Common myeloid progenitor, CD34-positive (primary cell): Measurements from ENCODE around the gene FAM107B.

Source experiments
- CTCF ChIA-PET: fragments of 350-600 bp; sonication (Branson Sonifier 250); formaldehyde crosslinking; loops from one replicate; lab custom pipeline; 2021; ENCODE audit warnings: antibody characterized with exemption; lab: Charles Lee
- POLR2A ChIA-PET: fragments of 350-600 bp; sonication (Branson Sonifier 250); formaldehyde crosslinking; loops from one replicate; lab custom pipeline; 2021; ENCODE audit warnings: antibody characterized with exemption; lab: Charles Lee
- DNase-seq, 3 donors: peaks; one replicate each; pipeline versions ENCODE4 v3.0.0 to v3.0.0-alpha.2; 2013
- H3K27ac ChIP-seq, 2 experiments: 1 replicate in 1 of 2; 2 replicates in 1 of 2; pipeline ENCODE4 v1.7.0; 2013; ENCODE audit warnings: inconsistent platforms in 2 of 2, low read length in 2 of 2, mild to moderate bottlenecking in 2 of 2, low read depth in 1 of 2, moderate library complexity in 1 of 2; ENCODE audit not compliant: severe bottlenecking in 2 of 2, insufficient read depth in 1 of 2, poor library complexity in 1 of 2
- H3K27me3 ChIP-seq, 5 experiments: replicated peaks in 2 of 5; 1 replicate in 3 of 5; 2 replicates in 2 of 5; pipeline versions ENCODE4 v1.6.1 to v1.7.0; 2013; ENCODE audit warnings: low read length in 4 of 5, mild to moderate bottlenecking in 2 of 5, moderate library complexity in 2 of 5, inconsistent platforms in 1 of 5; ENCODE audit not compliant: insufficient read depth in 5 of 5, control insufficient read depth in 4 of 5
- H3K36me3 ChIP-seq, 4 experiments: 1 replicate in 2 of 4; 2 replicates in 2 of 4; pipeline versions ENCODE4 v1.6.1 to v1.7.0; 2013; ENCODE audit warnings: low read length in 3 of 4, control low read depth in 1 of 4, mild to moderate bottlenecking in 1 of 4; ENCODE audit not compliant: control insufficient read depth in 4 of 4, insufficient read depth in 4 of 4
- H3K4me1 ChIP-seq, 4 experiments: 1 replicate in 3 of 4; 2 replicates in 1 of 4; pipeline versions ENCODE4 v1.6.1 to v1.7.1; 2013; ENCODE audit warnings: low read length in 3 of 4, mild to moderate bottlenecking in 3 of 4, control low read depth in 1 of 4, inconsistent platforms in 1 of 4, moderate library complexity in 1 of 4; ENCODE audit not compliant: control insufficient read depth in 4 of 4, insufficient read depth in 4 of 4; ENCODE audit errors: control extremely low read depth in 1 of 4
- H3K4me3 ChIP-seq, 7 experiments: 1 replicate in 4 of 7; 2 replicates in 3 of 7; pipeline versions ENCODE4 v1.5.1 to v1.7.0; 2013; ENCODE audit warnings: mild to moderate bottlenecking in 7 of 7, low read length in 6 of 7, moderate library complexity in 6 of 7, inconsistent platforms in 2 of 7, low read depth in 2 of 7, control low read depth in 1 of 7; ENCODE audit not compliant: insufficient read depth in 4 of 7, control insufficient read depth in 1 of 7; ENCODE audit errors: extremely low read depth in 1 of 7
- H3K9me3 ChIP-seq, 5 experiments: 1 replicate in 4 of 5; 2 replicates in 1 of 5; pipeline versions ENCODE4 v1.6.1 to v1.7.1; 2013; ENCODE audit warnings: low read length in 4 of 5, mild to moderate bottlenecking in 2 of 5, inconsistent platforms in 1 of 5, low read depth in 1 of 5, moderate library complexity in 1 of 5; ENCODE audit not compliant: control insufficient read depth in 4 of 5, insufficient read depth in 2 of 5; ENCODE audit errors: control extremely low read depth in 1 of 5
- WGBS: methylation state at CpG from one replicate; pipeline ENCODE4 v1.1.5; 2013; ENCODE audit not compliant: insufficient coverage; 5-methylcytosine and 5-hydroxymethylcytosine counted together

The FAM107B gene

DNA sequence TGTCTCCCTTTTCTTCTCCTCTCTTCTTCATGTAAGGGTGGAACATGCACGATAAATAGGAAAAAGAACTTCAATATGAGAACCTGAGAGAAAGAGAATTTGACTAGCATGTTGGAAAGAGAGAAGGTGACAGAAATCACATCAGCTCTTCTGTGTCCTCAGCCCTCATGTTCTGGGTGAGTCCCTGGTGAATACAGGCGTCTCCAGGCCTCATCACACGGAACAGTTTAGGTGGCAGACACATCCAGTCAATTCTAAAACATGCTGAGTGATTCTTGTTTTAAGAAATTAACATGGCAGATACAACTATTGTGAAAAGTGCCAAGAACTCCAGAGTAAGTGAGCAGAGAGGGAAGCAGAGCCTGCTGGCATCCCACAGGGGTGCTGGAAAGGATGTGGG lies 96.1 kb downstream of the FAM107B start:
- Histone ChIP-seq H3K4me3 (no peak overlapping the region), H3K9me3 (no peaks in the 10 kb centered on the region), H3K27me3 (no peaks in the 10 kb centered on the region), H3K4me1 (peaks cover 3 to 6% (median 4%) of the 10 kb centered on the region in 4 experiments), H3K27ac (no peak overlapping the region), H3K36me3 (no peaks in the 10 kb centered on the region)
- ChIA-PET POLR2A (no interaction called here), CTCF (interaction anchor here (1.1 kb wide), 1 partner anchor 22 kb away, joined by 3 read pairs; no protein-coding TSS in a partner anchor)
- 100% methylated on average over 1 of the region's 3 CpGs for WGBS
- DNase-seq = no peak

- peaks cover 5 to 10% (median 7%) of the 10 kb centered on the region in 4 experiments for H3K4me1 ChIP-seq
- ChIA-PET CTCF (no interaction called here), POLR2A (no interaction called here)
- no peak overlapping the region for H3K27ac ChIP-seq
- H3K4me3 ChIP-seq = no peak overlapping the region
- H3K27me3 ChIP-seq = no peaks in the 10 kb centered on the region
- no peak for DNase-seq
- 100% methylated on average over 3 of the region's 3 CpGs for WGBS
- no peaks in the 10 kb centered on the region for H3K9me3 ChIP-seq
- H3K36me3 ChIP-seq = no peaks in the 10 kb centered on the region
These were observed 98.0 kb downstream of the FAM107B start for GRCh38 chr10:14676732-14677131.

DNA sequence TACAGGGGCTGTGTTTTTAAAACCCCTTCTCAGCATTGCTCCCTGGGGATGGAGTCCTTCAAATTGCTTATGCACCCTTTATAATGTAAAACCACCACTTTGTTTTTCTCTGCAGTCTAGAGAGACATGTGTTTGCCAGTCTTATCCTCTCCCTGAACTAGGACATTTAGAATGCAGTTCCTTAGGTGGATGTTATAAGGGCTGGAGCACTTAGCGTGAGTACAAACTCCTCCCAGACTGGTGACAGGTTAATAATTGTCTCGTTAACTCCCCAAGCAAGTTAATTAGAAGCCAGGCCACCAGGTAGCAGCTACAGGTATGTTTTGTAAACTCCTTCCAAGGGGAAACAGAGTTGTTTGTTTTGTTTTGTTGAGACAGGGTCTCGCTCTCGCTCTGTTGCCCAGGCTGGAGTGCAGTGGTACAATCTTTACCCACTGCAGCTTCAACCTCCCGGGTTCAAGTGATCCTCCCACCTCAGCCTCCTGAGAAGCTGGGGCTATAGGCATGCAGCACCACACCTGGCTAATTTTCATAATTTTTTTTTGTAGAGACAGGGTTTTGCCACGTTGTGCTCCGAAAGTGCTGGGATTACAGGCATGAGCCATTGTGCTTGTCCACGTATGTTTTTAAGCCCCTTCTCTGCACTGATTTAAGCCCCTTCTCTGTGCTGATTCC lies 100.2 kb downstream of the FAM107B start:
- Histone ChIP-seq H3K4me1 (peaks cover 5 to 10% (median 7%) of the 10 kb centered on the region in 4 experiments), H3K27ac (no peak overlapping the region), H3K9me3 (peaks cover 0 to 4% (median 0%) of the 10 kb centered on the region in 5 experiments), H3K27me3 (no peaks in the 10 kb centered on the region), H3K4me3 (no peak overlapping the region), H3K36me3 (no peaks in the 10 kb centered on the region)
- CTCF ChIA-PET = interaction anchor here (0.8 to 1.6 kb wide), 2 partner anchors 16 to 21 kb away, joined by 3 to 5 read pairs; no protein-coding TSS in a partner anchor
- no peak for DNase-seq
- POLR2A ChIA-PET = interaction anchor here (0.6 kb wide), 1 partner anchor 49 kb away, joined by 3 read pairs; no protein-coding TSS in a partner anchor
- WGBS = 100% methylated on average over 6 of the region's 8 CpGs

- ChIA-PET POLR2A (no interaction called here), CTCF (interaction anchor here (1.6 kb wide), 1 partner anchor 20 kb away, joined by 5 read pairs; no protein-coding TSS in a partner anchor)
- Histone ChIP-seq H3K9me3 (peaks cover 0 to 4% (median 0%) of the 10 kb centered on the region in 5 experiments), H3K27me3 (no peaks in the 10 kb centered on the region), H3K4me1 (peaks cover 5 to 10% (median 7%) of the 10 kb centered on the region in 4 experiments), H3K4me3 (peak overlapping the region in 4 of 7 experiments; percentile 15 to 64 (median 36)), H3K27ac (no peak overlapping the region), H3K36me3 (no peaks in the 10 kb centered on the region)
- DNase-seq = peak in 2 of 3 donors; percentile 33 to 47
- WGBS = 30% methylated on average over 2 of the region's 9 CpGs
These were observed 101.4 kb downstream of the FAM107B start for GRCh38 chr10:14673189-14673861.

- 100% methylated on average over 2 of the region's 6 CpGs for WGBS
- Histone ChIP-seq H3K27ac (no peak overlapping the region), H3K4me3 (no peak overlapping the region), H3K27me3 (no peaks in the 10 kb centered on the region), H3K9me3 (peaks cover 0 to 4% (median 0%) of the 10 kb centered on the region in 5 experiments), H3K4me1 (peaks cover 5 to 10% (median 7%) of the 10 kb centered on the region in 4 experiments), H3K36me3 (no peaks in the 10 kb centered on the region)
- no peak for DNase-seq
- POLR2A ChIA-PET = no interaction called here
- CTCF ChIA-PET = interaction anchor here (0.6 to 1.2 kb wide), 2 partner anchors 13 to 19 kb away, joined by 3 read pairs; no protein-coding TSS in a partner anchor
These were observed 103.3 kb downstream of the FAM107B start for GRCh38 chr10:14671386-14671831.

GRCh38 chr10:14670551-14671240 lies 104.0 kb downstream of the FAM107B start:
- POLR2A ChIA-PET = no interaction called here
- no peak overlapping the region for H3K4me3 ChIP-seq

More at GRCh38 chr10:14670551-14671240, 104.0 kb downstream of the FAM107B start:
- no peaks in the 10 kb centered on the region for H3K36me3 ChIP-seq
- no peaks in the 10 kb centered on the region for H3K27me3 ChIP-seq
- H3K9me3 ChIP-seq = peaks cover 1 to 4% (median 3%) of the 10 kb centered on the region in 5 experiments
- H3K27ac ChIP-seq = no peak overlapping the region
- peaks cover 5 to 10% (median 7%) of the 10 kb centered on the region in 4 experiments for H3K4me1 ChIP-seq
- CTCF ChIA-PET = interaction anchor here (0.6 kb wide), 1 partner anchor 37 kb away, joined by 3 read pairs; no protein-coding TSS in a partner anchor
- no peak for DNase-seq
- 98% methylated on average over 6 of the region's 8 CpGs for WGBS
